ENCODE data around the gene PDE4C.

GRCh38 chr19:18193388-18194180, 32.7 kb downstream of the PDE4C start:
- no peak for TF ChIP-seq CTCF (IDR thresholded peaks at IDR 0.05)
- TF ChIP-seq POLR2A (IDR thresholded peaks at IDR 0.05), result no peak

Data from lower leg skin (tissue), 3 donors.